ENCODE measurements around the gene RBM43.

RBM43 gene

GRCh38 chr2:151206446-151206968 is 55.2 kb downstream of the RBM43 start:
- DNase-seq, result no peak

GRCh38 chr2:151205571-151205970 is 56.1 kb downstream of the RBM43 start:
- no peak for DNase-seq

GRCh38 chr2:151204756-151205155 is 56.9 kb downstream of the RBM43 start:
- no peak for DNase-seq

GRCh38 chr2:151200844-151201243 is 60.8 kb downstream of the RBM43 start:
- no peak for DNase-seq

- no peak for DNase-seq
These were observed 61.4 kb downstream of the RBM43 start for GRCh38 chr2:151200277-151200676.

- DNase-seq, result no peak
These were observed 63.0 kb downstream of the RBM43 start for GRCh38 chr2:151198645-151199044.

Data from NCI-H82 (cell line).